Measurements from ENCODE around the gene SEMA4B. TPM values are rescaled to one million over a fixed set of nuclear protein-coding genes. Genes with fewer than 3 reads are reported as not detected.
"Not testable (repeated sequence)": the region's sequence is repeated elsewhere in the genome, so short reads cannot be mapped to it uniquely, and the experiment has no call there.

Gene SEMA4B
- polyA plus RNA-seq, 12 donors: 3.5 to 19.7 (median 6.4) TPM; not detected in 1

DNA sequence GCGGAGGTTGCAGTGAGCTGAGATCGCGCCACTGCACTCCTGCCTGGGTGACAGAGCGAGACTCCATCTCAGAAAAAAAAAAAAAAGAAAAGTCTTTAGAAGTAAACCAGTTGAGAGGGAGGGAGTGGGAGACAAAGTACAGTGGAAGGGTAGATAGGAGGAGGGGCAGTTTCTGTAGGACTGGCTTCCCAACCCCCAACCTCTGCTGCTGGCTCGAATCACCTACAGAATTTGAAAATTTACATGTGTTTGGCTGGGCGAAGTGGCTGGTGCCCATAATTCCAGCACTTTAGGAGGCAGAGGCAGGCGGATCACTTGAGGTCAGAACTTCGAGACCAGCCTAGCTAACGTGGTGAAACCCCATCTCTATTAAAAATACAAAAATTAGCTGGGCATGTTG is 24.1 kb upstream of the SEMA4B start:
- no peak for DNase-seq

DNA sequence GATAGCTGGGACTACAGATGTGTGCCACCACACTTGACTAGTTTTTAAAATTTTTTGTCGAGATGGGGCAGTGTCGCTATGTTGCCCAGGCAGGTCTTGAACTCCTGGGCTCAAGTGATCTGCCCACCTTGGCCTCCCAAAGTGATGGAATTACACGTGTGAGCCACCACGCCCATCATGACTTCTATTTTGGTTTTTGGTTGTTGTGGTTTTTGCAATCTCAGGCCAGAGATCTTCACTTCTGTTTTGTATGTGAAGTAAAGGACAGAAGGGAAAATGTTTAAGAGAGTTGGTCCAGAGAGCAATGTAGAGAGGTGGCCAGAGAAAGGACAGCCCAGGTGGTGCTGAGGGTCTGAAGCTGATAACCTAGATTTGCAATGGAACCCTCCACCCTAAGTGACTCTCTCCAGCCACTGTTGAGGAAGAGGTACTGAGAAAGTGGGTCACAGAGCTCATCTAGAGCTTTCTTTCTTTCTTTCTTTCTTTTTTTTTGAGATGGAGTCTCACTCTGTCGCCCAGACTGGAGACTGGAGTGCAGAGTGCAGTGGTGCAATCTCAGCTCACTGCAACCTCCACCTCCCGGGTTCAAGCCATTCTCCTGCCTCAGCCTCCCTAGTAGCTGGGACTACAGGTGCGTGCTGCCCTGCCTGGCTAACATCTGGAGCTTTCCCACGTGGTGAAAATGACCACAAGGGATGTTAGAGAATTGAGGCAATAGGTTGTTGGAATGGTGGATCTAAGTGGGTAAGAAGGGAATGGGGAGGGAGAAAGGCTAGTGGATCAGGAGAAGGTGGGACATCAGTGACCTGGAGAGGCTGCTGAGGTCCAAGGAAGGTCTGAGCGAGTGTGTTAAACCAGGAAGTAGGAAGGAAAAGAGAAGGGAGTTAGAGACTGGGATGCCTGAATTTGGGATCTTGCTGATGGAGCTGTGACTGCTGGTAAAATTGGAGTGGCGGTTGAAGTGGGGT is 22.4 kb upstream of the SEMA4B start:
- no peak for DNase-seq

- no peak for DNase-seq
These were observed 19.4 kb upstream of the SEMA4B start for GRCh38 chr15:90181776-90182175.

DNA sequence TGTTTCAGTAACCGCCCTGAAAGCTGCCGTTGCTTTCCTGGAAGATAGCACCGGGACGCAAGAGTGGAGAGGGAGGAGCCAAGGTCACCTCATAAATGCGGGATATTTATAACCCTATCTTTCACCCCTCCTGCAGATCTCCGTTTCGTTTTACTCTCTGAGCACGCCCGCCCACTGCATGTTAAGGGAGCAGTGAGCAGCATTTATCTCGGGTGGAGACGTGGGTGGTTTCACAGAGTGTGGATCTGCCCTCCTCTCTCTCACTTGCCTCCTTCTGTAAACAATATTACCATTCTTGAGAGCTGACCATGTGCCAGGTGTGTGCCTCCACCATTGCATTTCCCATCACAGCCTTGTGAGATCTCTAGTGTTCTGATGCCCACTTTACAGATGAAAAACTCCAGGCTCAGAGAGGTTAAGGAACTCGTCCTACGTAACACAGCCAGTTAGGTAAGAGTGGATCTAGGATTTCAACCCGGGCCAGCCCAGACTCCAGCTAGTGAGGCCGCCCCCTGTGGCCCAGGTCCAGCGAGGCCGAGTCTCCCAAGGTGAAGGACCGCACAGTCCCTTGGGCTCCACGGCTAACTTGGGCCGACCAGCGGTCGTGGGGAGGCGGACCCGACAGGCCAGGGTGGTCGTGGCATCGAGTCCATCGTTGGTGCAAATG is 16.9 kb upstream of the SEMA4B start:
- DNase-seq: no peak

DNA sequence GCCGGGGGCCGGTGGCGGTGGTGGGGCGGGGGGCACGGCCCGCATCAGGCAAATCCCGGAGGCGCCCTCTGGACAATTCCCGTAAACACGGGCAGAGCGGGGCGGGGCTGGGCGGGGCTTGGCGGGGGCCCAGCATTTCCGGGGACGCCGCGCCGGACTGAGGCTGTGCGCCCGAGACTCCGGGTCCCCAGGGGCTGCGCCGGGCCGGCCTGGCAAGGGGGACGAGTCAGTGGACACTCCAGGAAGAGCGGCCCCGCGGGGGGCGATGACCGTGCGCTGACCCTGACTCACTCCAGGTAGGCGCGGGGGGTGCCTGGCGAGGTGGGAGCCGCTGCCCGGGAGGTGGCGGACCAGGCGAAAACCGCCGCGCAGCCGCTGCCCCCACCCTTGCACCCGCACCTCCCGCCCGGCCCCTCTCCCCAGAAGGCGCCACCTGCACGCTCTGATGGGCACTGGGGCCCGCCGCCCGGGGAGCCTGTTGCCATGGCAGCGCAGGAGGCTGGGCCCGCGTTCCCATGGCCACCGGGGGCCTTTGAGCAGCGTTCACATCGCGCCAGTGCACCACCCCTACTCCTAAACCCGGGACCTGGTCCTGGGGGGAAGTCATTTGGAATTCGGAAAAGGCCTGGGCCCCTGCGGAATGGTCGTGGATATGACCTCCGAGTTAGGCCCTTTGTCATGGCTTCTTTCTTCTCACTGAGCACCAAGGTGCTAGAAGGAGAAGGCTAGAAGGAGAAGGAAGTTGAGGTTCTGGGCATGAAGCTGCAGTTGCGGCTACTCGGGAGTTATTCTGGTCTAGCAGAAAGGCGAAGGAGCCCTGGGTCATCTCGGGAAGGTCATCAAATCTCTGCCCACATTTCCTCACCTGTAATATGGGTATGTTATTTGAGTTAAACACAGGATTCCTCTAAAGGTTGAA is 16.1 kb upstream of the SEMA4B start:
- no peak for DNase-seq

DNA sequence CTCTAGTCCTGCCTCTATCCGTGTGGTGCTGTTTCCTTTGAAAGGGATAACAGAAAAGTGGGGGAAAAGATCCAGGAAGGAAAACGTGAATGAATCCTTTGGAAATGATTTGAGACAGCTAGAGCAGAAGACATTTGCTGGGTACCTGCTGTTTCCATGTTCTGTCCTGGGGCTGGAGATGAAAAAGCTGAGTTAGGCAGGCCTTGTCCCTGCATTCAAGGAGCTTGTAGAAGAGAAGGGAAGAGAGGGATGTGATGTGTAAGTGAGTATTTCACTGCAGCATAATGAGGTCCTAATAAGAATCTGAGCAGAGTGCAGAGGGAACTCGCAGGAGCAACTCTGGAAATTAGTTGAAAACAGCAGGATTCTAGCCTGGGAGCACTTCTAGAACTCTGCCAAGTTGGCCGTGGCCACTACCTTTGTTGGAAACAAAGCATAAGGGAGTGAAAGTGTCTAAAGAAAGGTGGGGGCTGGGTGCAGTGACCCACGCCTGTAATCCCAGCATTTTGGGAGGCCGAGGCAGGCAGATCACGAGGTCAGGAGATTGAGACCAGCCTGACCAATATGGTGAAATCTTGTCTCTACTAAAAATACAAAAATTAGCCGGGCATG is 13.8 kb upstream of the SEMA4B start:
- DNase-seq: no peak

- DNase-seq: not testable (repeated sequence)
These were observed 13.1 kb upstream of the SEMA4B start for GRCh38 chr15:90188065-90188464.

DNA sequence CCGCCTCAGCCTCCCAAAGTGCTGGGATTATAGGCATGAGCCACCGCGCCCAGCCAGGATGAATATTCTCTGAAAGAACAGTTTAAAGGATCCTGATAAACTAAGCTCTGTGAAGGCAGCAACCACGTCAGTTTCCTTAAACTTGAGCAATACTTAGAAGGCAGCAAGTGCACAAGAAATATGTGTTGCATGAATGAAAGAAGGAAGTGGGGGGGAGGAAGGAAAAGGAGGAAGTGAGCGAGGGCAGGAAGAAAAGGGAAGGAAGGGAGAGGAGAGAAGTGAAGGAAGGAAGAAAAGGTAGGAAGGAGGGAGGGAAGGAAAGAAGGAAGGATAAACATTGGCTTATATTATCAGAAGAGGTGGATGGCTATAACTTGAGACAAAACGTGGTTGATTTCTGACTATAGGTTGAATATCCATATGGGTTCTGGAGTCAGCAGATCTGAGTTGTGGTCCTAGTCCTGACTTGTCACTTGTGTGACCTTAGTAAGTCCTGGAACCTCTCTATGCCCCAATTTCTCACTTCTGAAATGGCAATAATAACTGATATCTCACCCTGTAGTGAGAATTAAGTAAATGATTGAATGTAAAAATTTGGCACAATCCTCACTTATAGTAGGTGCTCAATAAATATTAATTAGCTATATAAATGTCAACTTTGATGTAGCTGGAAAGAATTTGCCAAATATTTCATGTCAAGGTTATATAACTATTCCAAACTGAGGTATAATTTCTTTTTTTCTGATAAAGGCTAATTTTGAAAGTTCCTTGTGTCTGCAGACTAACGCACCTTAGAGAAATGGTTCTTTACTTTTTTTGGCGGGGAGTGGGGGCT is 12.0 kb upstream of the SEMA4B start:
- no peak for DNase-seq

DNA sequence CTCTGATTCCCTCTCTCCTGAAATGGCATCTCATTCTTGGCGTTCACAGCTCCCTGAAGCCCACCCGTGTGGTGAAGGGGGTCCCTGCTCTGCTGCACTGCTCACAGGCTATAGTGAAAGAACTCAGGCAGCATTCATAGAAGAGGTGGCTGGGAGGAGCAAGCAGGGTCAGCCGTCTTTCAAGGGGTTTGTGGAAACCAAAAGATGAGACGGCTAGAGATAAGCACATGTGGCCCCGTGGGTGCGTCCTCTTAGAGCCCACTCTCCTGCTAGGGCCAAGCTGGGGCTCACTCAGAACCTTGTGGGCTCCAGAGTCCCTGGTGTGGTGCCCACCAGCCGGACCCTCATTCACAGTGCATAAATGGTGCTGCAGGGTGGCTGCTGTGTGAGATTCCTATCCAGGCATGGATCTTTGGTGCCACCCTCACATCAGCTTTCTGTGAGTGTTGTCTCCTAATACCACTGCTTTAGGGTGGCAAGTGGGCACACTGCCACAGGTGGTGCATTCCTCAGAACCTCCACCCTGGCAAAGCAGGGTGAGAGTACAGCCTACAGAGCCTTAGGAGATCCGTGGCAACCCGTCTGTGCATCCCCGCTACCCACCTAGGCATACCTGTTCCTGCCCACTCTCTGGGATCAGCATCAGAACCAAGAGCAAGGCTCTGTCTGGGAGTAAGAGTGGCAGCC is 11.2 kb upstream of the SEMA4B start:
- no peak for DNase-seq

DNA sequence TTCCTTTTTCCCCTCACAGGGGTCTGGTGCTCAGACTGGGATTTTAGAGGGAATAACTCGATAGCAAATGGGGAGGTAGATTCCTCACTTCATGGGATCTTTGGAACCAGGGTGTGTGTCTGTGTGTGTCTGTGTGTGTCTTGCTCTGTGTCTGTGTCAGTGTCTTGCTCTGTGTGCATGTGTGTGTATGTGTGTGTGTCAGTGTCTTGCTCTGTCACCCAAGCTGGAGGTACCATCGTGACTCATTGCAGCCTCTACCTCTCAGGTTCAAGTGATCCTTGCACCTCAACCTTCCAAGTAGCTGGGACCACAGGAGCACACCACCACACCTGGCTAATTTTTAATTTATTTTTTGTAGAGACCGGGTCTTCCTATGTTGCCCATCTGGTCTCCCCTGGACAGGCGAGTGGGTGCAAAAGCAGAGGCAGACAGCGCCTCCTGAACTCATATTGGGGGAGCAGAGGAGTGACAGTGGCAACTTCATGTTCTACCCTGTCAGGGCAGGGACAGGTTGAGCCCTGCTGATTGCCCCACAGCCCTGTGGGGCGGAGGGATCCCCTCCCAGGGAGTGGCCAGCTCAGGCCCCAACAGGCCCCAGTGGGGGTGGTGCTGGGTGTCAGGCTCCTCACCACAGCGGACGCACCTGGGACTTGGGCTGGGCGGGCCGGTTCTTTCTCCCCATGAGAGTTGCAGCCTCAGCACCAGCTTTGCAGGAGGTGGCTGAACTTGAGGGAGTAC is 10.4 kb upstream of the SEMA4B start:
- no peak for DNase-seq

GRCh38 chr15:90191344-90191687 is 9.8 kb upstream of the SEMA4B start:
- no peak for DNase-seq

DNA sequence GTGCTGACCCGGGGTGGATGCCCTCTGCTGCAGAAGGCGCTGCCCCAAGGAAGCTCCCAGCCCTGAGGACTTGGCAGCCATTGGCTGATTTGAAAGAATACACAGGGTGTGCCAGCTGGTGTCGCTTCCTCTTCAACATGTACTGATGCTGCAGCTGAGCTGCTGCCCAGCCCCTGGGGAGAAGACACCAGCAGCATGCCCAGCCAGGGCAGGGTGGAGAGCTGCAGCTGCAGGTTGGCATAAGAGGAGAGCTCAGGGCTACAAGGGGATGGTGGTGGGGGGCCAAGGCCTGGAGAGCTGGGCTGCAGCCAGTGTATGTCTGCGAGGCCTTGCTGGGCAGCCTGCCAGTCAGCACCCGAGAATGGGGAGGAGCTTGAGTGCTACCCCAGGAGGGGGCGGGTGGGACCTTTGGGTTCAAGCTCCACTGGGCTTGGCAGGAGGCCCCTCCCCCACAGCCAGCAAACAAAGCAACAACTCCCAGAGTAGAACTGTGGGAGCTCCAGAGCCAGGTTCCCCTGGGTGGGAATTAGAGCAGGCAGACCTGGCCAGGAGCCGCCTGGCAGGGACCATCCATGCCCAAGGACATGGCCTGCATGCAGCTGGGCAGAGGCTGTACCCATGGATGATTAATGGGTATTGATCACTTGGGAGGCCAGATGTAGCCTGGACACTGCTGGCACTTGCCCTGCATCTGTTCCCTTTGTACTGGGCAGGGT is 9.2 kb upstream of the SEMA4B start:
- no peak for DNase-seq

GRCh38 chr15:90192961-90193786 is 8.0 kb upstream of the SEMA4B start:
- DNase-seq: no peak

GRCh38 chr15:90194655-90195054 is 6.5 kb upstream of the SEMA4B start:
- no peak for DNase-seq

GRCh38 chr15:90200534-90201129 is 498 bp upstream of the SEMA4B start:
- DNase-seq: no peak

DNA sequence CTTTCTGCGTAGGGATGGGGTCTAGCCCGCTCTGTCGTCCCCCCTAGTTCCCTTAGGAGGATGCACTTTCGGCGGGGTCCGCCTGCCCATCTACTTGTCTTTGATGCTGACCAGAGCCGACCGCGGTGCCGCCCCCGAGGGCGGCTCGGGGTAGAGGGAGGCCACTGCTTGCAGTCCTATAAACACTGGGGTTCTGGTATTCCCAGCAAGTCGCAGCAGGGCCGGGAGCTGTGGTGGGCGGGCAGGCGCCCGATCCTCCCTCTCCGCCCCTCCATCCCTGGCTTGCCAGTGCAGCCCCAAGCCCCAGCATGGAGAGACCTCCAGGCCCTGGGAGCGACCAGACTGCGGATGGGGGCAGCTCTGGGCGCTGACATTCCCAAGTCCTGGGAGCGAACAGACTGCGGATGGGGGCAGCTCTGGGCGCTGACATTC is 830 bp downstream of the SEMA4B start:
- DNase-seq: no peak

- DNase-seq: no peak
These were observed 1.8 kb downstream of the SEMA4B start for GRCh38 chr15:90202929-90203328.
